ENCODE measurements around the gene PRKACB.

DNA sequence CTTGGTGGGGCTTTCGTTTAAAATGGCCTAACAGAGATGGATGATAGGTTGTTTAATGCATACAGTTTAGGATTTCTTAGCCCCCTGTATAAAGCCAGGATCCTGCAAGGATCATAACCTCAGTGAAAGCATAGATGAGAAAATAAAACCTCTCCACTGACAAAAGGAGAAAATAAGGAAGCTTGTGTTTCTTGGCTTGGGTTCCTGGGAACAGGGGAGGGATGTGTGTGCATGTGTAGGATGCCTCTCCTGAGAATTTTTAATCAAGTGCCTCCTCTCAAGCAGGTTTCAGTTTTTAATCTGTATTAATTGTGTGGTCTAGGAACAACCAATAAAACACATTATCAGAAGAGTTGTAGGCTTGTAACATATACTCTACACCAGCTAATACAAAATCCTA lies 26.1 kb downstream of the PRKACB start:
- TF ChIP-seq, protein P1, sequence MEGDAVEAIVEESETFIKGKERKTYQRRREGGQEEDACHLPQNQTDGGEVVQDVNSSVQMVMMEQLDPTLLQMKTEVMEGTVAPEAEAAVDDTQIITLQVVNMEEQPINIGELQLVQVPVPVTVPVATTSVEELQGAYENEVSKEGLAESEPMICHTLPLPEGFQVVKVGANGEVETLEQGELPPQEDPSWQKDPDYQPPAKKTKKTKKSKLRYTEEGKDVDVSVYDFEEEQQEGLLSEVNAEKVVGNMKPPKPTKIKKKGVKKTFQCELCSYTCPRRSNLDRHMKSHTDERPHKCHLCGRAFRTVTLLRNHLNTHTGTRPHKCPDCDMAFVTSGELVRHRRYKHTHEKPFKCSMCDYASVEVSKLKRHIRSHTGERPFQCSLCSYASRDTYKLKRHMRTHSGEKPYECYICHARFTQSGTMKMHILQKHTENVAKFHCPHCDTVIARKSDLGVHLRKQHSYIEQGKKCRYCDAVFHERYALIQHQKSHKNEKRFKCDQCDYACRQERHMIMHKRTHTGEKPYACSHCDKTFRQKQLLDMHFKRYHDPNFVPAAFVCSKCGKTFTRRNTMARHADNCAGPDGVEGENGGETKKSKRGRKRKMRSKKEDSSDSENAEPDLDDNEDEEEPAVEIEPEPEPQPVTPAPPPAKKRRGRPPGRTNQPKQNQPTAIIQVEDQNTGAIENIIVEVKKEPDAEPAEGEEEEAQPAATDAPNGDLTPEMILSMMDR (IDR thresholded peaks at IDR 0.05; ENCODE audit: borderline replicate concordance, extremely low read depth, low read length, poor library complexity, severe bottlenecking) = no peak
- no peak for TF ChIP-seq EZH2 (IDR thresholded peaks at IDR 0.05; ENCODE audit: borderline replicate concordance, low read depth, low read length, severe bottlenecking)

Data from DND-41 (cell line).